NCI-H187 treated with DMSO at 0.1 percent for 48 hours (cell line): Measurements from ENCODE around the gene ADAMTS10.
"Not testable (repeated sequence)": the region's sequence is repeated elsewhere in the genome, so short reads cannot be mapped to it uniquely, and the experiment has no call there.

Experiments used
- DNase-seq: peaks from one replicate; lab custom pipeline; 2025; lab: John Stamatoyannopoulos, UW

Gene ADAMTS10

DNA sequence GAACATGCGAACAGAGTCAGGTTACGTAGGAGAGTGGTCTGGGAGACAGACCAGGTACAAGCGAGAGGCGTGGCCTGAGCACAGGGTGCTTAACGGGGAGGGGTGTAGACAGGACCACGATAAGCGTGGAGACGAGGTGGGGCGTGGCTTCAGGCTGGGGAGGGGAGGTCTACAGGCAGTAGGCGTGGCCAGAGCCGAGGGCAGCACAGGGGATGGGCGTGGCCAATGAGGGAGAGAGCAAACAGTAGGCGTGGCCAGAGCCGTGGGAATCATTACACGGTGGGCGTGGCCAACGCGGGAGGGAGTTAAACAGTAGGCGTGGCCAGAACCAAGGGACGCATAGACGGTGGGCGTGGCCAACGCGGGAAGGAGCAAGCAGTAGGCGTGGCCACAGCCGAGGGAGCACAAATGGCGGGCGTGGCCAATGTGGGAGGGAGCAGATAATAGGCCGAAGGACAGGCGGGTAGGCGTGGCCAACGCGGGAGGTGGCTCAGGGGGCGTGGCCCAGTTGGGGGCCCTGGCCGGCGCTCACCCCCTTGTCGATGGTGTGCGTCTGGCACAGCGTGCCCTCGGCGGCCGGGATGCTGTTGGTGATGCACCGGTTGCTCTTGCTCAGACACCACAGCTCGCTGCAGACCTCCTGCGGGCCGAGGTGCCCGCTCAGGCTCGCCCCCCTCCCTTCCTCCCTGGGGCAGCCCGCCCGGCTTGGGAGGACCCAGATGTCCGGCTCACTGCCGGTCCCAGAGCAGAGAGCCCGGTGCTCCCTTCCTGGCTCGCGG, 18.1 kb downstream of the ADAMTS10 start:
- no peak for DNase-seq

GRCh38 chr19:8589177-8589714, 21.3 kb downstream of the ADAMTS10 start:
- no peak for DNase-seq

DNA sequence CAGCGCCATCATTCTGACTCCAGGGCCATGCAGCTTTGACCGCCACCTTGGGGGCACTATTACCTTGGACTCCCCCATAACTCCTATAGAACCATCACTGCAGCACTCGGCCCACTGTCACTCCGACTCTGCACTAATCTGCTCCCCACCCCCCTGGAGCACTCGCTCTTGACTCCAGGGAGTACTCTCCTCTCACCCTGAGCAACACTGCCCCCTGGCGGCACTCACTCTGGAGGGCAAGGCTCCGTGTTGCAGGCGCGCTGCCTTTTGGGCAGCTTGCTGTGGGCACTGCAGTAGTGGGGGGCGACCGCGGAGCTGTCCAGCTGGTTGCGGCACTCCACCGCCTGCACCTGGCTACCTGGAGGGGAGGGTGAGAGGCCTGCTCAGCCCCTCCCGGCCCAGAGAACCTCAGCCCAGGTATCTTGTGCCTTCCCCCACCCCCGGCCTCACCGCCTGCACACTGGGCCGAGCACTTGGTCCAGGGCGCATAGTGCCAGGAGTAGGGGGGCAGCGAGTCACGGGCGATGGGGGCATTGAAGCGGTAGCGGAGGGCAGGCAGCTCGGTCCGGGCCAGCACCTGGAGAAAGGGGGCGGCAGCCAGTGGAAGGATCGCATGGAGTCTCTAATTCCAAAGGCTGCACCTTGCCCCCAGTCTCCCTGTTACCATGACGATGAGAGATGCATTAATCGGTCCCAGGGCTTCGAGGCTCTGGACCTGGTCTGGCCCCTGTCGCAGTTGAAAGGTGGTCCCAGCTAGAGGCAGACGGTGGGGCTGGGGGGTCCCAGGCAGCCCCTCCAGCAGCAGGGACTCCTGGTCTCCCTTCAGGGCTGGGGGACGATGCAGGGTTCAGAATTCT, 24.4 kb downstream of the ADAMTS10 start:
- no peak for DNase-seq

GRCh38 chr19:8584965-8585893, 25.3 kb downstream of the ADAMTS10 start:
- no peak for DNase-seq

DNA sequence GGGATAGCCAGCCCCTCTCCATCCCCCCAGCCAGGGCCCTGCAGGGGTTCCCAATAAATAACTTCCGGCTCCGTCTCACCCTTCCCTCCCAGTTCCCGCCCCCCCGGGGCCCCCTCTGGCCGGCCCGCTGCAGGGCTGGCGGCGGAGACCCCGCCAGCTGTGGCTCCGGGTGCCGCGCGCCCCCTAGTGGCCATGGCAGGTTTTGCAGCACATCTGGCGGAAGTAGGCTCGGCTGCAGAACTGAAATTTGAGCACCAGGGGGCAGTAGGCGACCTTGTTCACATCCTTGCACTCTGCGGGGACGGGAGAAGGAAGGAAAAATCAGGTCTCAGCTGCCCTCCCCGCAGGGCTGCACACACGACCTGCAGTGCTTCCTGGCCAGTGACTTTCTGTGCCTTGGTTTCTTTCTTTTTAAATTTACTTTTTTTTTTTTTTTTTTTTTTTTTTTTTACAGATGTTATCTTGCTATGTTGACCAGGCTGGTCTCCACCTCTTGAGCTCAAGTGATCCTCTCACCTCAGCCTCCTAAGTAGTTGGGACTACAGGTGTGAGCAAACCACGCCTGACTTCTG, 29.7 kb downstream of the ADAMTS10 start:
- DNase-seq, result no peak

- no peak for DNase-seq
These were observed 31.8 kb downstream of the ADAMTS10 start for GRCh38 chr19:8578642-8579265.

- no peak for DNase-seq
These were observed 32.8 kb downstream of the ADAMTS10 start for GRCh38 chr19:8577741-8578140.

- no peak for DNase-seq
These were observed 33.3 kb downstream of the ADAMTS10 start, which contains the start of gene MYO1F for GRCh38 chr19:8577247-8577646. MYO1F (minus strand) TSS chr19:8577442; CDS start chr19:8577309, 133 bp downstream.

DNA sequence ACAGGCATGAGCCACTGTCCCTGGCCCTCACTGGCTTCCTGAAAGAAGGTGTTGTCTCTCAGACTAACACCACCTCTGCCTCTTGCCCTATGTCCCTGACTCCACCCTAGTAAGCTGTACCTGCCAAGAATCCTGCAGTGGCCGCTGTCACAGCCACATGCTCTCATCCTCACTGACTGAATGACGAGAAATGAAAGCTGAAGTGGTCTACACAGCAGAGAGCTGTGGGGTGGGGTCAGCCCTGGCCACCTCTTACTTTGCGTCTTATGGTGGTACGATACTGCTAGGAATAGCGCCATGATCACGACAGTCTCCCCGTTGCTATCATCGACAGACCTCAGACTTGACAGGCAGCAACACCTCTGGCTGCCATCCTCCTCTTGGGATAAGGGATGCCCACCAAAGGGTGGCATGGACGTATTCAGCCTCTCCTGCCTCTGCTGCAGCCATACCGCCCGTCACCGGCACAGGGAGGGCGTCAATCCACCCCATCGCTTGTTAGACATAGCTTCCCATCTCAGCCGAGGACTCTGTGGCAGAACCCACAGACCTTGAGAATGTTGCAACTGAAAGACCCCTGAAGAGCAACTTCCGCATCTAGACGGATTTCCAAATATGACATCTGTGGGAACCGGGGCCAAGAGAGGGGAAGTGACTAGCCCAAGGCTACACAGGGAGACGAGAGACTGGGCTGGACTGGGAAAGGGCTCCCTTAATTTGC, 34.1 kb downstream of the ADAMTS10 start:
- DNase-seq, result no peak

- no peak for DNase-seq
These were observed 35.0 kb downstream of the ADAMTS10 start for GRCh38 chr19:8575467-8575997.

DNA sequence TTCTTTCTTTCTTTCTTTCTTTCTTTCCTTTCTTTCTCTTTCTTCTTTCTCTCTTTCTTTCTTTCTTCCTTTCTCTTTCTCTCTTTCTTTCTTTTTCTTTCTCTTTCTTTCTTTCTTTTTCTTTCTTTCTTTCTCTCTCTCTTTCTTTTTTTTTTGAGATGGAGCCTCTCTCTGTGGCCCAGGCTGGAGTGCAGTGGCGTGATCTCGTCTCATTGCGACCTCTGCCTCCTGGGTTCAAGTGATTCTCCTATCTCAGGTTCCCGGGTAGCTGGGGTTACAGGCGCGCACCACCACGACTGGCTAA, 35.9 kb downstream of the ADAMTS10 start:
- DNase-seq, result not testable (repeated sequence)

DNA sequence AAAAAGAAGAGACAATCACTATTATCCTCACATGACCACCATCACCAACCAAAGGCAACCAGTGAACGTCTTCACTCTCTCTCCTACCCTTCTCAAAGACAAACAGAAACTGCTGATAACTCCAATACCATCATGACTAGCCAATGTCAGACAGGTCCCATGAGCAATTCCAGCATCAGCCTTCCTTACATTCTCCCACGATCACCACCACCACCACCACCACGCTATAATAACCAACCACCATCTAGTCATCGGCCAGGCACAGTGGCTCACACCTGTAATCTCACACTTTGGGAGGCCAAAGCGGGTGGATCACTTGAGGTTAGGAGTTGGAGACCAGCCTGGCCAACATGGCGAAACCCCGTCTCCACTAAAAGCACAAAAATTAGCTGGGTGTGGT, 37.2 kb downstream of the ADAMTS10 start:
- DNase-seq, result no peak

DNA sequence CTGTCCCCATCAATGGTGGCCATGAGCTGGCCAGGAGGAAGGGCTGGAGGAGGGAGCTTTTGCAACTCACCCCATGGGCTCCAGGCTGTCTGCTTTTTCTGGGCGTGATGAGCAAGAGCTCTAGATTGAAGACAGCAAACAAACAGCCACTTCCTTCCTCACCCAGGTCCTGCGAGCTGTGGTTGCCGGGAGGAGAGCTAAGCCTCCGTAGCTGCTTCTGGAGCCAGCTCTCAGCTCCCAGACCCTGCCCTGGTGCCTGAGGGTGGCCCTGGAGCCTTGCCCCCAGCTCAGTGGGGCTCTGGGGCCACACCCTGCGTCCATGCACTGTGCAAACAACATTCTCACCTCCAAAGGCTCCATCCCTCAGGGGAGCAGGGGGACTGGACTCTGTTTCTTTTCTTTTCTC, 39.5 kb downstream of the ADAMTS10 start:
- DNase-seq, result no peak

DNA sequence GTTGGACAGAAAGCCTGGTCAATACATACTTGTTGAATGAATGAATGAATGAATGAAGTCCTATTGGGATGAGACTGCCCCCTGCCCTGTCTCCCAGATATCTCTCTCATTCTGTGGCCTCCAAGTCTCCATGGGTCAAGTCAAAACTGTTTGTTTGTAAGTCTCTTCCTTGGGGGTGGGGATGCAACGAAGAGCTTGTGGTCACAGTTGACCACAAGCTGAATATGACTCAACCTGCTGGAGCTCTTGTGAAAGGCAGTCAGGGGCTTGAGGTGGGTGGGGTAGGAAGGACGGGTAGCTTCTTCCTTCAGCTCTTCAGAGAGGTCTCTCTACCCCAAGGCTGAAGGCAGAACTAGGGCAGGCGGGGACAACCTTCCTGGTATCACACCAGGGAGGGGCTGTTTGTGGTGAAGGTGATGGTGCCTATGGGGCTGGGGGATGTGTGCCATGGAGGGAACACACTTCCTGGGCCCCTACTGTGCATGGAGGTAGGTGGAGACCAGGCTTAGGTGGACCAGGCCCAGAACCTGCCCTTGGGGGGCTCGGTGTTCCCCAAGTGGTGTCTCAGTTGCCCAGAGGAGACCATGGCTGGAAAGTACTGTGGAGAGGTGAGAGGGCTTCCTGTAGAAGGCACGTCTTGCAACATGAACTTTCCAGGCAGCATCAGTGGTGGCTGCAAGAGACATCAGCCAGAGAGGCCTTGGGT, 41.3 kb downstream of the ADAMTS10 start:
- no peak for DNase-seq

- DNase-seq, result no peak
These were observed 42.9 kb downstream of the ADAMTS10 start for GRCh38 chr19:8567522-8568172.

GRCh38 chr19:8566855-8567254, 43.7 kb downstream of the ADAMTS10 start:
- DNase-seq, result no peak

- not testable (repeated sequence) for DNase-seq
These were observed 45.6 kb downstream of the ADAMTS10 start for GRCh38 chr19:8564866-8565265.

- DNase-seq, result no peak
These were observed 49.3 kb downstream of the ADAMTS10 start for GRCh38 chr19:8561075-8561764.
